GM12878 (cell line): ENCODE results near the gene CNTN6. TPM values are rescaled to one million over a fixed set of nuclear protein-coding genes. Genes with fewer than 3 reads are reported as not detected.

Source experiments
- ATAC-seq: fragments of 200-7000 bp; cut with Tn5 transposase; 3 replicates; pipeline ENCODE4 v1.9.1; 2020; ENCODE audit warnings: mild to moderate bottlenecking, moderate library complexity
- BruUV-seq: library from RNA; stranded (reverse); fragments of 400-500 nt; replicated peaks from 2 replicates; lab custom pipeline; 2021; lab: Mats Ljungman, UMichigan
- CTCF ChIA-PET: fragments of 300-600 bp; sonication (Branson Sonifier 250); formaldehyde crosslinking; extraction: SDS; loops from one replicate; lab custom pipeline; 2021; ENCODE audit warnings: inconsistent platforms; lab: Yijun Ruan, JAX
- POLR2A ChIA-PET: fragments of 350-600 bp; formaldehyde crosslinking; extraction: SDS; loops from one replicate; lab custom pipeline; 2021; ENCODE audit warnings: inconsistent platforms; lab: Charles Lee
- RAD21 ChIA-PET: fragments of 300-600 bp; sonication (Branson Sonifier 250); formaldehyde crosslinking; loops from one replicate; lab custom pipeline; 2023; ENCODE audit warnings: antibody characterized with exemption; ENCODE audit not compliant: unreplicated experiment; lab: Charles Lee
- SMC1A ChIA-PET: fragments of 300-600 bp; sonication (Branson Sonifier 250); formaldehyde crosslinking; loops from one replicate; lab custom pipeline; 2023; ENCODE audit not compliant: unreplicated experiment, uncharacterized antibody; lab: Charles Lee
- DNase-seq: peaks from one replicate; pipeline ENCODE4 v3.0.0-alpha.2; 2011; ENCODE audit warnings: low read depth, low spot score
- FAIRE-seq: peaks from 3 replicates; lab custom pipeline; 2011; peaks lifted over from hg19 to GRCh38; lab: Jason Lieb, UNC
- H2AFZ ChIP-seq: 2 replicates; pipeline ENCODE4 v1.6.0; 2011; ENCODE audit warnings: low read depth, low read length, control low read depth; ENCODE audit not compliant: control insufficient read depth
- H3K27ac ChIP-seq: 2 replicates; pipeline ENCODE4 v1.5.1; 2011; ENCODE audit warnings: control low read depth; ENCODE audit not compliant: control insufficient read depth, insufficient read depth
- H3K27me3 ChIP-seq, 2 experiments: replicated peaks in 1 of 2; 2 replicates each; pipeline versions ENCODE4 v1.6.0 to v1.6.1; 2011; ENCODE audit warnings: low read length in 1 of 2; ENCODE audit not compliant: control insufficient read depth in 2 of 2, insufficient read depth in 2 of 2
- H3K36me3 ChIP-seq, 2 experiments: 2 replicates each; pipeline ENCODE4 v1.5.1; 2011; ENCODE audit warnings: low read length in 1 of 2; ENCODE audit not compliant: control insufficient read depth in 2 of 2, insufficient read depth in 2 of 2
- H3K4me1 ChIP-seq: 2 replicates; pipeline ENCODE4 v1.6.1; 2011; ENCODE audit warnings: mild to moderate bottlenecking, low read length, moderate library complexity, mixed read lengths; ENCODE audit not compliant: control insufficient read depth, insufficient read depth
- H3K4me2 ChIP-seq: 2 replicates; pipeline ENCODE4 v1.6.0; 2011; ENCODE audit warnings: control low read depth; ENCODE audit not compliant: control insufficient read depth, insufficient read depth
- H3K4me3 ChIP-seq: fragments of 200-600 bp; sonication (generic); 2 replicates; pipeline ENCODE4 v1.5.1; 2016
- H3K79me2 ChIP-seq: 2 replicates; pipeline ENCODE4 v1.6.0; 2011; ENCODE audit warnings: low read length; ENCODE audit not compliant: control insufficient read depth, insufficient read depth
- H3K9ac ChIP-seq: 2 replicates; pipeline ENCODE4 v1.8.0; 2011; ENCODE audit warnings: low read length, control low read depth, mixed read lengths; ENCODE audit not compliant: control insufficient read depth, insufficient read depth
- H3K9me3 ChIP-seq: replicated peaks from 3 replicates; pipeline ENCODE4 v1.5.1; 2011; ENCODE audit warnings: mild to moderate bottlenecking, low read length; ENCODE audit not compliant: control insufficient read depth, insufficient read depth
- H4K20me1 ChIP-seq: 2 replicates; pipeline ENCODE4 v1.6.0; 2011; ENCODE audit not compliant: control insufficient read depth, insufficient read depth
- ATF7 ChIP-seq: fragments of 450-650 bp; IDR thresholded peaks from 2 replicates; pipeline ENCODE4 v1.6.1; 2016; ENCODE audit warnings: low read depth, mild to moderate bottlenecking
- BCL11A ChIP-seq: IDR thresholded peaks from 2 replicates; pipeline ENCODE4 v1.6.1; 2011; ENCODE audit warnings: low read depth, low read length
- CBFB ChIP-seq: IDR thresholded peaks from 2 replicates; pipeline ENCODE4 v1.6.1; 2016; ENCODE audit warnings: antibody characterized with exemption, low read depth
- CBX5 ChIP-seq: sonication (generic); IDR thresholded peaks from 2 replicates; pipeline ENCODE4 v1.6.1; 2016; ENCODE audit warnings: low read depth, moderate library complexity, mild to moderate bottlenecking, inconsistent platforms
- CEBPZ ChIP-seq: fragments of 150-350 bp; IDR thresholded peaks from 2 replicates; pipeline ENCODE4 v1.6.1; 2016; ENCODE audit warnings: low read depth, low read length
- CREM ChIP-seq: IDR thresholded peaks from 2 replicates; pipeline ENCODE4 v1.6.1; 2014; ENCODE audit warnings: antibody characterized with exemption, low read depth
- DPF2 ChIP-seq: fragments of 450-650 bp; IDR thresholded peaks from 2 replicates; pipeline ENCODE4 v1.6.1; 2017; ENCODE audit warnings: mild to moderate bottlenecking
- EED ChIP-seq: sonication (generic); IDR thresholded peaks from 2 replicates; pipeline ENCODE4 v1.6.1; 2016; ENCODE audit warnings: antibody characterized with exemption, low read depth
- GABPA ChIP-seq: IDR thresholded peaks from 2 replicates; pipeline ENCODE4 v1.6.1; 2014; ENCODE audit warnings: antibody characterized with exemption, low read depth, mild to moderate bottlenecking, inconsistent platforms
- HDAC2 ChIP-seq: fragments of 200-600 bp; sonication (generic); IDR thresholded peaks from 2 replicates; pipeline ENCODE4 v1.6.1; 2017
- IKZF1 ChIP-seq: fragments of 450-650 bp; conservative IDR thresholded peaks from 2 replicates; pipeline ENCODE4 v1.6.1; 2017; ENCODE audit warnings: antibody characterized with exemption, mild to moderate bottlenecking
- IRF5 ChIP-seq: fragments of 450-650 bp; IDR thresholded peaks from 2 replicates; pipeline ENCODE4 v1.6.1; 2017; ENCODE audit warnings: borderline replicate concordance
- JUNB ChIP-seq: IDR thresholded peaks from 2 replicates; pipeline ENCODE4 v1.6.1; 2016; ENCODE audit warnings: antibody characterized with exemption, mild to moderate bottlenecking
- MTA2 ChIP-seq: fragments of 450-650 bp; IDR thresholded peaks from 2 replicates; pipeline ENCODE4 v1.6.1; 2016; ENCODE audit warnings: low read depth, mild to moderate bottlenecking, moderate library complexity
- NR2C2 ChIP-seq: IDR thresholded peaks from 2 replicates; pipeline ENCODE4 v1.6.1; 2011; ENCODE audit warnings: borderline replicate concordance, low read depth; ENCODE audit not compliant: control insufficient read depth, insufficient read length
- RB1 ChIP-seq: fragments of 450-650 bp; formaldehyde crosslinking; IDR thresholded peaks from 2 replicates; pipeline ENCODE4 v1.6.1; 2017; ENCODE audit warnings: mild to moderate bottlenecking, borderline replicate concordance
- SREBF2 ChIP-seq: IDR thresholded peaks from 2 replicates; pipeline ENCODE4 v1.6.1; 2012; ENCODE audit warnings: mild to moderate bottlenecking, low read length
- SUPT20H ChIP-seq: IDR thresholded peaks from 2 replicates; pipeline ENCODE4 v1.6.1; 2011; ENCODE audit warnings: low read depth, mild to moderate bottlenecking, low read length, moderate library complexity, borderline replicate concordance; ENCODE audit not compliant: control insufficient read depth
- SUZ12 ChIP-seq: fragments of 200-600 bp; sonication (generic); IDR thresholded peaks from one replicate; pipeline ENCODE4 v1.6.1; 2018; ENCODE audit warnings: antibody characterized with exemption, mild to moderate bottlenecking; ENCODE audit not compliant: unreplicated experiment
- ZBTB33 ChIP-seq: fragments of 450-650 bp; IDR thresholded peaks from 2 replicates; pipeline ENCODE4 v1.6.1; 2017; ENCODE audit warnings: mild to moderate bottlenecking
- ZSCAN29 ChIP-seq: fragments of 450-650 bp; IDR thresholded peaks from 2 replicates; pipeline ENCODE4 v1.6.1; 2017; ENCODE audit warnings: mild to moderate bottlenecking, moderate library complexity
- WGBS: methylation state at CpG from one replicate; pipeline ENCODE4 v1.1.6; 2016; ENCODE audit warnings: low lambda C conversion rate; ENCODE audit not compliant: insufficient replicate concordance, insufficient coverage; ENCODE audit errors: missing lambda C conversion rate; 5-methylcytosine and 5-hydroxymethylcytosine counted together
- in situ Hi-C: fragments of 300-500 bp; cut with MboI; formaldehyde crosslinking; loops from 9 replicates; pipeline ENCODE4 v1.14.3; 2018; ENCODE audit warnings: mixed read lengths
- intact Hi-C: fragments of 100-400 bp; cut with micrococcal nuclease; formaldehyde crosslinking; loops from one replicate; pipeline ENCODE4 v1.14.2; 2022; ENCODE audit not compliant: unreplicated experiment
- polyA plus RNA-seq, 11 experiments: library from polyadenylated mRNA; depleted of rRNA in 4 of 11; unstranded in 6 of 11; stranded (reverse) in 5 of 11; fragments of >200 nt; fragmentation: Nextera tagmentation in 4 of 11; fragmentation: Illumina TruSeq in 1 of 11; extraction: Ambion mirVana in 4 of 11; extraction: Trizol in 1 of 11; gene quantifications; 1 replicate in 1 of 11; 2 replicates in 10 of 11; pipeline versions ENCODE4 v1.2.1 to v1.2.3, GENCODE V29; 2011 to 2016; ENCODE audit warnings: inconsistent platforms in 2 of 11, missing spikeins in 2 of 11, low read depth in 1 of 11
- total RNA-seq, 4 experiments: library from RNA; depleted of rRNA in 3 of 4; stranded (reverse); fragments of >200 nt in 3 of 4; fragmentation: Illumina TruSeq in 1 of 4; extraction: Trizol in 1 of 4; gene quantifications; 2 replicates each; pipeline versions ENCODE4 v1.2.1 to v1.2.3, GENCODE V29; 2013 to 2021

Gene CNTN6
- total and polyA plus RNA-seq, 10 of the 15 experiments (the other 5 are each of a cell fraction or from before 2014, with no cell fraction given), result not detected

GRCh38 chr3:1214933-1215332 is 122.1 kb downstream of the CNTN6 start (continued):
- no peak for TF ChIP-seq ZBTB33
- TF ChIP-seq MTA2, result no peak
- no peak for TF ChIP-seq ATF7
- TF ChIP-seq IKZF1, result no peak
- TF ChIP-seq GABPA, result no peak
- TF ChIP-seq CREM, result no peak
- TF ChIP-seq IRF5, result no peak
- no peak for TF ChIP-seq EED
- TF ChIP-seq RB1, result no peak
- TF ChIP-seq, all 136 proteins: peak for 0

GRCh38 chr3:1216856-1217255 is 124.0 kb downstream of the CNTN6 start:
- no peak for DNase-seq
- ChIA-PET RAD21 (no interaction called here), CTCF (no interaction called here), SMC1A (no interaction called here), POLR2A (no interaction called here)
- no peaks in the 10 kb centered on the region for H3K9me3 ChIP-seq
- no peak overlapping the region for H3K9ac ChIP-seq
- no peaks in the 10 kb centered on the region for H3K36me3 ChIP-seq
- TF ChIP-seq NR2C2, result no peak
- no peak for TF ChIP-seq SUPT20H
- TF ChIP-seq CBFB, result no peak
- no peak for TF ChIP-seq SUZ12
- no peak for TF ChIP-seq BCL11A
- TF ChIP-seq CBX5, result no peak
- no peak for TF ChIP-seq JUNB
- TF ChIP-seq DPF2, result no peak
- no peak for TF ChIP-seq CEBPZ
- no peak for TF ChIP-seq HDAC2
- TF ChIP-seq SREBF2, result no peak
- no peak for TF ChIP-seq ZSCAN29
- BruUV-seq, result no TSS peak
- no peaks in the 10 kb centered on the region for H4K20me1 ChIP-seq
- no peak overlapping the region for H3K4me3 ChIP-seq
- H2AFZ ChIP-seq, result no peak overlapping the region
- H3K27me3 ChIP-seq, result no peaks in the 10 kb centered on the region
- H3K27ac ChIP-seq, result no peak overlapping the region
- intact Hi-C loops, result no loop called here
- H3K79me2 ChIP-seq, result no peaks in the 10 kb centered on the region
- ATAC-seq, result no peak
- no peak overlapping the region for H3K4me2 ChIP-seq
- in situ Hi-C loops, result no loop called here
- H3K4me1 ChIP-seq, result no peaks in the 10 kb centered on the region
- FAIRE-seq, result no peak
- WGBS, result 0% methylated on average over 1 of the region's 1 CpG
